Chondrocyte (in vitro differentiated cells): Measurements from ENCODE around the gene P2RY11. TPM values are rescaled to one million over a fixed set of nuclear protein-coding genes. Genes with fewer than 3 reads are reported as not detected.

Experiments used
- DNase-seq: peaks from one replicate; pipeline ENCODE4 v3.0.0; 2021; ENCODE audit warnings: mixed read lengths, low spot score
- H3K27ac Mint-ChIP-seq: one replicate; pipeline ENCODE4 v1.8.0; 2021; ENCODE audit warnings: mild to moderate bottlenecking, moderate library complexity, mixed read lengths; ENCODE audit not compliant: unreplicated experiment
- H3K27me3 Mint-ChIP-seq: 2 replicates; pipeline ENCODE4 v1.8.0; 2021; ENCODE audit warnings: low read depth, mixed read lengths
- H3K36me3 Mint-ChIP-seq: 2 replicates; pipeline ENCODE4 v1.8.0; 2021; ENCODE audit warnings: low read depth, mixed read lengths
- H3K4me1 Mint-ChIP-seq: 2 replicates; pipeline ENCODE4 v1.8.0; 2021; ENCODE audit warnings: low read depth, mild to moderate bottlenecking, mixed read lengths
- H3K4me3 Mint-ChIP-seq: one replicate; pipeline ENCODE4 v1.8.0; 2021; ENCODE audit warnings: mild to moderate bottlenecking, moderate library complexity, mixed read lengths; ENCODE audit not compliant: unreplicated experiment
- H3K9me3 Mint-ChIP-seq: 2 replicates; pipeline ENCODE4 v1.8.0; 2021; ENCODE audit warnings: low read depth, mixed read lengths
- long read RNA-seq: library from polyadenylated mRNA; stranded (forward); transcript quantifications from one replicate; pipeline ENCODE4 v2.0.0, GENCODE V29; 2021
- total RNA-seq: library from RNA; stranded (reverse); gene quantifications from 3 replicates; pipeline ENCODE4 v1.2.1, GENCODE V29; 2021
- TF ChIP-seq, protein P1 (sequence below): fragments of 200-600 bp; sonication (generic); IDR thresholded peaks from 2 replicates; pipeline ENCODE4 v1.5.0; 2021; ENCODE audit warnings: antibody characterized with exemption, mild to moderate bottlenecking, moderate library complexity

P2RY11 gene, protein sequence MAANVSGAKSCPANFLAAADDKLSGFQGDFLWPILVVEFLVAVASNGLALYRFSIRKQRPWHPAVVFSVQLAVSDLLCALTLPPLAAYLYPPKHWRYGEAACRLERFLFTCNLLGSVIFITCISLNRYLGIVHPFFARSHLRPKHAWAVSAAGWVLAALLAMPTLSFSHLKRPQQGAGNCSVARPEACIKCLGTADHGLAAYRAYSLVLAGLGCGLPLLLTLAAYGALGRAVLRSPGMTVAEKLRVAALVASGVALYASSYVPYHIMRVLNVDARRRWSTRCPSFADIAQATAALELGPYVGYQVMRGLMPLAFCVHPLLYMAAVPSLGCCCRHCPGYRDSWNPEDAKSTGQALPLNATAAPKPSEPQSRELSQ
- 9.5 to 13.5 TPM (median 10.4 TPM) in 3 replicates for total RNA-seq
- long read RNA-seq, partial matches to known transcripts: 3 of 5 reads
- long read RNA-seq, other reads (novel, unspliced or antisense): 2 of 5 reads

DNA sequence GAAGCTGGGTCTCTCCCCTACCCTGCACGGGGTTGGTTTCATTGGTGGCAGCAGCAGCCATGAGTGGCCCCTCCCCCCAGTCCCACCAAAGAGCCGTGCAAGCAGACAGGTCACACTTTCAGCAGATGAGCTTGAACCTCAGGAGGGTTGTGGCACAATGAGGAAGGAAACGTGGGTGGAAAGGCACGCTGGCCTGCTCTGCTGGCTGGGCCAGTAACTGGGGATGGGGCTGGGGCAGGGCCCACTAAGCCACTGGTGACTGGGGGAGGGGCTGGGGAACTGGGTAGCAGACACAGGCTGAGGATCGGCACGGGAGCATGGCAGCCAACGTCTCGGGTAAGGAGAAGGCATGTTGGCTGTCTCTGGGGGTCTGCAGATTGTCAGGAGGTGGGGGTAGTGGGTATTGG lies at the start of gene P2RY11:
P2RY11 (plus strand) TSS at position 289 of the 407 bp plus-strand sequence; CDS start at position 318, 29 bp downstream.
- no peak for DNase-seq
- peaks cover 13% of the 10 kb centered on the region for H3K36me3 Mint-ChIP-seq
- no peak within 1 kb of the TSS for H3K4me3 Mint-ChIP-seq

DNA sequence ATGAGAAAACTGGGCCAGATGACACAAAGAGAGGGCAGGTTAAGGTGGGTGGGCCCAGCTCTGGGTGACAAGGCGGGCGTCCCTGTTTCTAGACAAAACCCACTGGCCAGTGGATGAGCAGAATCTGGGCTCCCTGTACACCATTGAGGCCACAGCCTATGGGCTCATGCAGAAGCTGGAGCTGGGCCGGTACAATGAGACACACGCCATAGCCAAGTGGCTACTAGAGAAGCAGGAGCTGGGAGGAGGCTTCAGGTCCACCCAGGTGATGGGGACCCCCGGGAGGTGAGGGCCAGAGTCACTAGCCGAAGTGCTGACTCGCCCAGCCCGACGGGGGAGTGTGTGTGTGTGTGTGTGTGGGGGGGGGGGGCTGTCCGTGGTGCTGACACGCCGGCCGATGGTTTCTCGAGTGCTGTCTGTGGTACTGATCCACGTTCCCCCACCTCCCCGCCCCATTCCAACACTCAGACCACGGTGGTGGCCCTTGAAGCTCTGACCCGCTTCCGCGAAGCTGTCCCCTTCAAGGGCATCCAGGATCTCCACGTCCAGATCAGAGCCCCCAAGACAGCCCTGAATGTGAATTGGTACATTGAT lies 49.7 kb upstream of the P2RY11 start:
- Mint-ChIP-seq H3K36me3 (no peaks in the 10 kb centered on the region), H3K27me3 (peaks cover 46% of the 10 kb centered on the region), H3K9me3 (no peaks in the 10 kb centered on the region), H3K27ac (no peak overlapping the region), H3K4me1 (no peaks in the 10 kb centered on the region), H3K4me3 (no peak overlapping the region)
- TF ChIP-seq, protein P1, sequence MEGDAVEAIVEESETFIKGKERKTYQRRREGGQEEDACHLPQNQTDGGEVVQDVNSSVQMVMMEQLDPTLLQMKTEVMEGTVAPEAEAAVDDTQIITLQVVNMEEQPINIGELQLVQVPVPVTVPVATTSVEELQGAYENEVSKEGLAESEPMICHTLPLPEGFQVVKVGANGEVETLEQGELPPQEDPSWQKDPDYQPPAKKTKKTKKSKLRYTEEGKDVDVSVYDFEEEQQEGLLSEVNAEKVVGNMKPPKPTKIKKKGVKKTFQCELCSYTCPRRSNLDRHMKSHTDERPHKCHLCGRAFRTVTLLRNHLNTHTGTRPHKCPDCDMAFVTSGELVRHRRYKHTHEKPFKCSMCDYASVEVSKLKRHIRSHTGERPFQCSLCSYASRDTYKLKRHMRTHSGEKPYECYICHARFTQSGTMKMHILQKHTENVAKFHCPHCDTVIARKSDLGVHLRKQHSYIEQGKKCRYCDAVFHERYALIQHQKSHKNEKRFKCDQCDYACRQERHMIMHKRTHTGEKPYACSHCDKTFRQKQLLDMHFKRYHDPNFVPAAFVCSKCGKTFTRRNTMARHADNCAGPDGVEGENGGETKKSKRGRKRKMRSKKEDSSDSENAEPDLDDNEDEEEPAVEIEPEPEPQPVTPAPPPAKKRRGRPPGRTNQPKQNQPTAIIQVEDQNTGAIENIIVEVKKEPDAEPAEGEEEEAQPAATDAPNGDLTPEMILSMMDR: no peak
- DNase-seq: no peak

More for the DNA sequence above, at the start of gene P2RY11:
- Mint-ChIP-seq H3K4me1 (peaks cover 20% of the 10 kb centered on the region), H3K27ac (peak within 1 kb of the TSS; percentile 78), H3K27me3 (no peaks in the 10 kb centered on the region), H3K9me3 (no peaks in the 10 kb centered on the region)
- TF ChIP-seq, protein P1: no peak

DNA sequence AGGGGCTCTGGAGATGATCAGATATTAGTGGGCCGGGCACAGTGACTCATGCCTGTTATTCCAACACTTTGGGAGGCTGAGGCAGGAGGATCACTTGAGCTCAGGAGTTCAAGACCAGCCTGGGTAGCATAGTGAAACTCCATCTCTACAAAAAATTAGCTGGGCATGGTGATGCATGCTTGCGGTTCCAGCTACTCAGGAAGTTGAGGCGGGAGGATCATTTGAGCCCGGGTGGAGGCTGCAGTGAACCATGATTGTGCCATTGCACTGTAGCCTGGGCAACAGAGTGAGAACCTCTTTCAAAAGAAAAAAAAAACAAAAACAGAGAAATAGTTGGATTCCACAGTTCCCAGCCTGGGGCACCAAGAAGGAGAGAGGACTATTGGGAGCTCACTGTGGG lies 43.3 kb upstream of the P2RY11 start:
- DNase-seq: no peak
- Mint-ChIP-seq H3K9me3 (no peaks in the 10 kb centered on the region), H3K27me3 (peaks cover 53% of the 10 kb centered on the region), H3K4me1 (no peaks in the 10 kb centered on the region), H3K4me3 (no peak overlapping the region), H3K36me3 (peaks cover 2% of the 10 kb centered on the region), H3K27ac (no peak overlapping the region)
- TF ChIP-seq, protein P1: no peak

DNA sequence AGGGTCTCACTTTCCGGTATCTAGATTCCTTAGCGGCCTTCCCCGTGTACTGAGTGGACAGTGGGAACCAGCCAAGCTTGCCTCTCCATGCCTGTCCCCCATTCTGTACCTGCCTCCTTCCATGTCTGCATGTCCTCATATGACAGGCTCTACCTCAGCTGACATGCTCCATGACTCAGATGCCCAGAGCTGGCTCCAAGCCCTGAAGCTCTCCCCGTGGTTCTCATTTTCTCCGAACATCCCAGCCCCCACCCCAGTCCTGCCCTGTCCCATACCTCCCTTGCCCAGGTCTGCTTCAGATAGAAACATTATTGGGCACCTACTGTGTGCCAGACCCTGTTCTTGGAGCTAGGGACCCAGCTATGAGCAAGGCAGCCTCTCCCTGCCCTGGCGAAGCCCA lies 42.4 kb upstream of the P2RY11 start:
- no peak for DNase-seq
- H3K36me3 Mint-ChIP-seq: peaks cover 2% of the 10 kb centered on the region
- peaks cover 46% of the 10 kb centered on the region for H3K27me3 Mint-ChIP-seq
- TF ChIP-seq, protein P1: no peak
- H3K4me3 Mint-ChIP-seq: no peak overlapping the region
- no peaks in the 10 kb centered on the region for H3K4me1 Mint-ChIP-seq
- no peaks in the 10 kb centered on the region for H3K9me3 Mint-ChIP-seq
- no peak overlapping the region for H3K27ac Mint-ChIP-seq

DNA sequence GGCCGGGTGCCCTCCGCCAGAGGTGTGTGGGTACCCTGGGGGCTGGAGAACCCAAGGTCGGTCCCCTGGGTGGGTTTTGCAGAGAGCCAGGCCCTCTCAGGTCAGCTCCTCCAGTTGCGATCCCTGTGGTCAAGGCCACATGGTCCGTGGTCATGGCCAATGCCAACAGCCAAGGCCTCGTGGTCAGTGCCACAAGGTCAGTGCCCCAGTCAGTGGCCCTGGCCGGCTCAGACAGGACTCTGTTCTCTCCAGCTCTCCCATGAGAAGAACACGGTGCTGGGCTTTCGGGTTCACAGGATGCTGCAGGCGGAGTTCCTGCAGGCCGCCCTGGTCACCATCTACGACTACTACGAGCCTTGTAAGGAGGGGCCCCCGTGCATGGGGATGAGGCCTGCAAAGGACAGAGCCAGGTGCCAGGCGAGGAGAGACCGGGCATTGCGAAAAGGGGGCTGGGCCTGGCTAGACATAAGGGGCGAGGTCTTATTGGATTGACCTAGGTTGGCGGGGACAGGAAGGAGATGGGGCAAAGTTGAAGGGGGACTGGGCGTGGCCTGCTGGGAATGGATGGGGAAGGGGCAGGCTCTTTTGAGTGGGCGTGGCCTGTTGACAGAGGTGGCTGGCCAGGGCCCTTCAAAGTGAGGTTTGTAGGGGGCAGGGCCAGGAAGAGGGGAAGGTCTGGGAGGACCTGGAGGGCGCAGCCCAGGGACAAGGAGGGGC lies 40.6 kb upstream of the P2RY11 start:
- H3K4me3 Mint-ChIP-seq: no peak overlapping the region
- no peak overlapping the region for H3K27ac Mint-ChIP-seq
- H3K27me3 Mint-ChIP-seq: peaks cover 35% of the 10 kb centered on the region
- no peaks in the 10 kb centered on the region for H3K9me3 Mint-ChIP-seq
- no peak for DNase-seq
- TF ChIP-seq, protein P1: no peak
- peaks cover 2% of the 10 kb centered on the region for H3K36me3 Mint-ChIP-seq
- no peaks in the 10 kb centered on the region for H3K4me1 Mint-ChIP-seq
